Fibroblast of skin of right biceps (primary cell): ENCODE results near the gene NELFE.

Experiments
- DNase-seq: peaks from one replicate; pipeline ENCODE4 v3.0.0-alpha.2; 2013

Gene NELFE

DNA sequence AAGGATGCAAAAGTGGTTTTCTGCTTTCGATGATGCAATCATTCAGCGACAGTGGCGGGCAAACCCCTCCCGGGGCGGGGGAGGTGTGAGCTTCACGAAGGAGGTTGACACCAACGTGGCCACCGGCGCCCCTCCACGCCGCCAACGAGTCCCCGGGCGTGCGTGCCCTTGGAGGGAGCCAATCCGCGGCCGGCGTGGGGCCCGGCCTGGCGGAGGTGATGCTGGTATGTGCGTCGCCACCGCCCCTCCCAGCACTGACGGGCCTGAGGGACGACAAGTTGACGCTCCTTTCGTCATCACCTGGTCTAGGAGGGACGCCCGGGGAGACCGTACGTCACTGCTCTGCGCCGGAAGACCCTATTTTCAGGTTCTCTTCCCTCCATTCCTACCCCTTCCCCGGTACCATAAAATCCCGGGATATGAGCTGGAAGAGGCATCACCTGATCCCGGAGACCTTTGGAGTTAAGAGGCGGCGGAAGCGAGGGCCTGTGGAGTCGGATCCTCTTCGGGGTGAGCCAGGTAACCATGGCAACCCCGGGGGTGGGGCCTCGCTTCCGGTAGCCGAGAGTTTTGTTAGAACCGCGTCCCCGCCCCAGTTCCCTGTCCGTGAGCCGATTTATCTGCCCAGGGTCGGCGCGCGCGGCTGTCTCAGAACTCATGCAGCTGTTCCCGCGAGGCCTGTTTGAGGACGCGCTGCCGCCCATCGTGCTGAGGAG is 13.4 kb upstream of the NELFE start, which contains the start of gene DXO:
Gene DXO, minus strand, starts transcription at position 146 of the 716 bp plus-strand sequence. CDS start 463 bp downstream, outside the sequence.
- peak; percentile 99 for DNase-seq

DNA sequence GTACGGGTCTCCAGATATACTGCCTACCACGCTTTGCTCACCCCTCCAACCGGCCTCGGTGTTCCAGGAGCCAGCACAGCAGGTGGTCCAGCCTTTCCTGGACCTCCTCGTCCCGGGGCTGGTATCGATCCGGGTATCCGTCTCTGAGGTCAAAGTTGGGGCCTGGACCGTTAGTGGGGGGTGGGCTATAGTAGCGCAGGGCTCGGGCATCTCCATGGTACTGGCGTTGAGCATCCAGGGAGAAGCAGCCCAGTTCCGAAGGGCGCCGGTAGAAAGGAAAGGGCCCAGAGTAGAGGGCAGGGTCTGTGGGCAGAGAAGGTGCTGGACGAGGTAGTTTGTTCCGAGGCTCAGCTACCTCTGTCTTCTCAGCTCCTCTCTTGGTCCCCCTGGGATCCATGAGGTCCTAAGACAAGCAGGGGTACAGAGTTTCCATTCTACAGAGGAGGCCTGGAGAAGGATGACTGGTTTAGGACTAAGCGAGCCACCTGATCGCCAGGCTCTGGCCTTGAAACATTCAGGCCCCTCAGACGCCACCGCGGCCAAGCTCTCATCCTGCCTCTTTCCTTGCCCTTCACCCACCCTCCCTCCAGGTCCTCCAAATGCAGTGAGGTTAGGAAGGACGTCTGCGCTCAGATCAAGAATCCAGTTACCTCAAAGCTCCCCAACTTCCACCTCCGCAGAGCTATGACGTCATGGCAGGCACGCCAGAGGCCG is 12.7 kb upstream of the NELFE start:
- no peak for DNase-seq

DNA sequence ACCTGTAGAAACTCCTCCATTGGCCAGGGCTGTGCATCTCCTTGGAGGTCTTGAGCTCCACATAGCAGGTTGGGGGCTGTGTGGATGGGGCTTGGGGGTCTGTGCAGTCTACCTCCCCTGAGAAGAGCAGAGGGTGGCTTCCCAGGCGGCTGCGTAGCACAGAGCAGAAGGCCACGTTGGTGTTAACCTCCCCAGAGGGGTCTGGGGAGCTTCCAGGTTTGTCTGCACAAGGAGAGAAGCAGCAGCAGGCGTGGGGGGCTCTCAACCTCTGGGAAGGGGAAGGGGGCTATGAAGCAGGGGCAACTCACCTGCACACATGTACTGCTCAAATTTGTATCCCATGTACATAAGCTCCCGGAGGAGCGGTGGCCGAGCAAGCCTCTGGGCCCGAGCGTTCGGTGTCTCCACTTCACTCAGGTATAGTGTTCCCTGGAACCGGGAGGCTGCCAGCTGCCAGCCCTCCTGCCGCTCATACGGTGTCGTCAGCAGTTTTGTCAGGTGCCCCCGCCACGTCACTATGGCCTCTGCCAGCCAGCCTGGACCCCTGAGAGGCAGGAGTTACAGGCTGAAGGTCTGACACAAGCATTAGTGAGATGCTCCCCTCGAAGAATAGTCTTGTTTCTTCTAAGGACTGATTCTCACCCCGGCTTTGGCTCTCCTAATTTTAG is 12.0 kb upstream of the NELFE start:
- DNase-seq, result no peak

DNA sequence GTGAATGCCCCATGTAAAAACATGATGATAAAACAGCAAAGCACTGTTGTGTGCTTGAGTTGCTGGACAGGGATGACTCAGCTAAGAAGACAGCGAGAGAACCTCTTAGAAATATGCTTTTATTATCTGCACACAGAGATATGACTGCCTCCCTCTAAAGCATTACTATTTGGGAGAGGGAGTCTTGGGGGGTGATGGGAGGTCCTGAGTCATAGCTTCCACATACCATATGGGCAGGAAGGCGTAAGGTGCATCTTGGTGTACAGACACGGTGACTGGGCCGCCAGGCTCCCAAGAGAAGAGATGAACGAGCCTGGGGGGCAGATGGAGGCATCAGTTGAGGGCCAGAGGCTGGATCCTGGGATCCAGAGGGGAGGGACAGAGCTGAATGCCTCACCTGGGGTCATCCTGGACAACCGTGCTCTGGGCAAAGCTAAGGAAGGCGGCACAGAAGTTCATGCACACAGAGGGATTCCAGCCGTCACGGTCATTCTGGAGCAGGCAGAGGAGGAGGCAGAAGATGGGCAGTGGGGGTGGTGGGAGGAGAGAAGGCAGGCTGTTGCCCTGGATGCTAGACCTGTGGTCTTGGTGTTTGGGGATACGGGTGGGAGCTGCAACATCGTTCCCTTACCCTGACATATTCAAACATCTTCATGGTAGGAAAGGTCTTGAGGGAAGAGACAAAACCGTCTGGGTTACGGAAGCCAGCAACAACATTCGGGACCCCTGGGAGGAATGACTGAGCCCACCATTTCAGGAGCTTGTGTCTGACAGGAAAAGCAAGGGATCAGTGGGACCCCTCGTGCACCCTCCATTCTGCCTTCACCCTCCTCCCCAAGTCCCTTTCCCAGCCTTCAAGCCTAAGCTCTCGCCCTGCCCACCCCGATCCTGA is 11.2 kb upstream of the NELFE start:
- DNase-seq, result peak; percentile 49

DNA sequence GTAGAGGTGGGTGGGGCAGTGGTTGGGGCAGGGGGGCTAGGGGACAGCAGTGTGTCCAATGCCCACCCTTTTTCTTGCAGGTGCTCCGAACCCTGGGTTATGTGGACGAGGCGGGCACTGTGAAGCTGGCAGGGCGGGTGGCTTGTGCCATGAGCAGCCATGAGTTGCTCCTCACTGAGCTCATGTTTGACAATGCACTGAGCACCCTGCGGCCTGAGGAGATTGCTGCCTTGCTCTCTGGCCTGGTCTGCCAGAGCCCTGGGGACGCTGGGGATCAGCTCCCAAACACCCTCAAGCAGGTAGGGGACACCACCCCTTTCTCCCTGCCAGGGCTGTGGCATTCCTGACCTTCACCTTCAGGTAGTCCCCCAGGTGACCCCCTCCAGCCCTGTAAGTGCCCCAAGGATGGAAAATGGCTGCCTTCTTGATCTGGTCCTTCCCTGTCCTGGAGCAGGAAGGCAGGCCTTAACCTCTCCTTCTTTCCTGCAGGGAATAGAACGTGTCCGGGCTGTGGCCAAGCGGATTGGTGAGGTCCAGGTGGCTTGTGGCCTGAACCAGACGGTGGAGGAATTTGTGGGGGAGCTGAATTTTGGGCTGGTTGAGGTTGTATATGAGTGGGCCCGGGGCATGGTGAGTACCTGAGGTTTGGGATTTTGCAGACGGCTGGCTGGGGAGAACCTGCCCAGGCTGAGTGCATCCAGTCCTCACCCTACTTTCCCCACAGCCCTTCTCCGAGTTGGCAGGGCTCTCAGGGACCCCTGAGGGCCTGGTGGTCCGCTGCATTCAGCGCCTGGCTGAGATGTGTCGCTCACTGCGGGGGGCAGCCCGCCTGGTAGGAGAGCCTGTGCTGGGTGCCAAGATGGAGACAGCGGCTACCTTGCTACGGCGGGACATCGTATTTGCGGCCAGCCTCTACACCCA is 10.3 kb upstream of the NELFE start:
- no peak for DNase-seq

DNA sequence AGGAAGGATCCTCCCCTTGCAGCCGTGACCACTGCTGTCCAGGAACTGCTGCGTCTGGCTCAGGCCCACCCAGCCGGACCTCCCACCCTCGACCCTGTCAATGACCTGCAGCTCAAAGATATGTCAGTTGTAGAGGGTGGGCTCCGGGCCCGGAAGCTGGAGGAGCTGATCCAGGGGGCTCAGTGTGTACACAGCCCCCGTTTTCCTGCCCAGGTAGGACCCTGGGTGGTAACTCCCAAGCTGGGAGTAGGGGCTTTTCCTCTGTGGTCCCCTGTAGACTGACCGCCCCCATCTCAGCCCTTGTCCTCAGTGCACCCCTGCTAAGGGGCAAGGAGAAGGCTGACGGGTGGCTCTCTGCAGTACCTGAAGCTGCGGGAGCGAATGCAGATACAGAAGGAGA is 9.6 kb upstream of the NELFE start:
- no peak for DNase-seq

DNA sequence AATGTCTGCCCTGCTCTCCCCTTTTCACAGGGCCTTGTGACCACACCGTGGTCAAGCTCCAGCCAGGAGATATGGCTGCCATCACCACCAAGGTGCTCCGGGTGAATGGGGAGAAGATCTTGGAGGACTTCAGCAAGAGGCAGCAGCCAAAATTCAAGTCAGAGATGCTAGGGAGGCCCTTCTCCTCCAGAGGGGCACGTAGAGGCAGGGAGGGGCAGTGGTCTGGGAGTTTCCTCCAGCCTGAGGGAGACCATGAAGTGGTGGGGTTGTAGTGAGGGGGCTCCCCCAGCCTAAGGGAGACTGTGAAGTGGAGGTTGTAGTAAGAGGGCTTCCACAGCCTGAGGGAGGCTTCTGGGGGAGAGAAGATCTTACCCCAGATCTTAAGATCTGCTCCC is 9.2 kb upstream of the NELFE start:
- no peak for DNase-seq

DNA sequence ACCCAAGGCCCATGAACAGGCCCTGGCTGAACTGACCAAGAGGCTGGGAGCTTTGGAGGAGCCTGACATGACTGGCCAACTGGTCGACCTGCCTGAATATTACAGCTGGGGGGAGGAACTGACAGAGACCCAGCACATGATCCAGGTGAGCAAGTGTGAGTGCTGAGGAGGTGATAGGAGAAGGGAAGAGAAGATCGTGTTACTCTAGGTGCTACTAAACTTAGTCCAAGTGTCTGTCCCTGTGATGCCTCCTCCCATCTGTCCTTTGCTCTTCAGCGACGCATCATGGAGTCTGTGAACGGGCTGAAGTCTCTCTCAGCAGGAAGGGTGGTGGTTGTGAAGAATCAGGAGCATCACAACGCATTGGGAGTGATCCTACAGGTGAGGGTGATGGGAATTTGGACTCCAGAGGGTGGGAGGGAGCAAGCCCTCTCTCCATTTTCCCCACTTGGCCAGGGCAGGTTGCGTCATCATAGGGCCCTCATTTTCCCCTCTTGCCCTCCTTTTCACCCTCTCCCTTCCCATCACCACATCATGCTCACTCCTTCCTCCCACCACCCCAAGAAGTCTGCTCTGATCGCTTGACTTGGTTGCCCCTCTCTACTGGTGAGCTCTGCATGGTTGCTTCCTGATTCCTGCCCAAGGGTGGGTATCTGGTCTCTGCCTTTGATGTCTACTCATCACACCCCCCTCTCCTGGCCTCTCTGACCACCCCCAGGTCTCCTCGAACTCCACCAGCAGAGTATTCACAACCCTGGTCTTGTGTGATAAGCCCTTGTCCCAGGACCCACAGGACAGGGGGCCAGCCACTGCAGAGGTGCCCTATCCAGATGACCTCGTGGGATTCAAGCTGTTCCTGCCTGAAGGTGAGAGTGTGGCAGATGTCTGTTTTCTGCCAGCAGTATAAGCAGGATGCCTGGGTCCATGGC is 8.5 kb upstream of the NELFE start:
- no peak for DNase-seq

DNA sequence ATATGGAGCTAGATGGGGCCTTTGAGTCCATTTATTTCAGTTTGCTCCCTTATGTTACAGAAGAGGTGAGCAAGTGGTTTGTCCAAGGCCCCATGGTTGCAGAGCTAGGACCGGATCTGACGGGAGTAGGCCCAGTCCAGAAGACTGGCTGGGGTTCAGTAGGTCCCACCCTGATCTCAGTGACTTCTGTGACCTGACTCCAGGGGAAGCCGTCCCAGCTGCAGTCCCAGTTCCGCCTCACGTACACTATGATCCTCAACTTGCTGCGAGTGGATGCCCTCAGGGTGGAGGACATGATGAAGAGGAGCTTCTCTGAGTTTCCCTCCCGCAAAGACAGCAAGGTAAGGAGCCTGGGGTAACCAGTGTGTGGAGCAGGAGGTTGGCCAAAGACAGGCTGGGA is 7.7 kb upstream of the NELFE start:
- DNase-seq, result no peak

DNA sequence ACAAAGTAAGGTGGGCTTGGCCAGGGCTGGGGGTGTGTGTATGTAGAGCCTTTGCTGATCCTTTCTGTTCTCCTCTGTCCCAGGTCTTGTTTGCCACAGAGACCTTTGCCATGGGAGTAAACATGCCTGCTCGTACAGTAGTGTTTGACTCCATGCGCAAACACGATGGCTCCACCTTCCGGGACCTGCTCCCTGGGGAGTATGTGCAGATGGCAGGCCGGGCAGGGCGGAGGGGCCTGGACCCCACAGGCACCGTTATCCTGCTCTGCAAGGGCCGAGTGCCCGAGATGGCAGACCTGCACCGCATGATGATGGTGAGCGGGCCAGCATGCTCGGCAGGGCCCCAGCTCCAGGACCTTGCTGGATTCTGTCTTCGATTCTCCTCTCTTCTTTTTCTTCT is 6.9 kb upstream of the NELFE start:
- DNase-seq, result no peak

DNA sequence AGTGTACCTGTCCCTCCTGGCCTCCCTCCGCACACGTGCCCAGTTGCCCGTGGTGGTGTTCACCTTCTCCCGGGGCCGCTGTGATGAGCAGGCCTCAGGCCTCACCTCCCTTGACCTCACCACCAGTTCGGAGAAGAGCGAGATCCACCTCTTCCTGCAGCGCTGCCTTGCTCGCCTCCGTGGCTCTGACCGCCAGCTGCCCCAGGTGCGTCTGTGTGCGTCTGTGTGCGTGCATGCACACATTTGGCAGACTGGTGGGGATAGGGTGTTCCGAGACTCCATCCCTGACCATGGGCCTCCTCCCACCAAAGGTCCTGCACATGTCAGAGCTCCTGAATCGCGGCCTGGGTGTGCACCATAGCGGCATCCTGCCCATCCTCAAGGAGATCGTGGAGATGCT is 5.2 kb upstream of the NELFE start:
- no peak for DNase-seq

DNA sequence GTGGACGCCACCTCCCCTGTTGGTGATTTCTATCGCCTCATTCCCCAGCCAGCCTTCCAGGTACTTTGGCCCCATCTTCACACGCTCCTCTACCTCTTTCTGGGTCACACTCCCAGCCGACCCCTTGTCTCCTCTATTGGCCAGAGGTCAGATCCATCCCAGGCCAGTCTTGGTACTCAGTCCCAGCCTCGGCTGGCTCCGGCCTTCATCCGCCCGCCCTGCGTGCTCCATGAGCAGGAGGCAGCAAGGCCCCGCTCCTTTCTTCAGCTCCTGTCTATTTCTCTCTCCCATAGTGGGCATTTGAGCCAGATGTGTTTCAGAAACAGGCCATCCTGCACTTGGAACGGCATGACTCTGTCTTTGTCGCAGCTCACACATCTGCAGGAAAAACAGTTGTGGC is 2.8 kb upstream of the NELFE start:
- DNase-seq, result no peak

DNA sequence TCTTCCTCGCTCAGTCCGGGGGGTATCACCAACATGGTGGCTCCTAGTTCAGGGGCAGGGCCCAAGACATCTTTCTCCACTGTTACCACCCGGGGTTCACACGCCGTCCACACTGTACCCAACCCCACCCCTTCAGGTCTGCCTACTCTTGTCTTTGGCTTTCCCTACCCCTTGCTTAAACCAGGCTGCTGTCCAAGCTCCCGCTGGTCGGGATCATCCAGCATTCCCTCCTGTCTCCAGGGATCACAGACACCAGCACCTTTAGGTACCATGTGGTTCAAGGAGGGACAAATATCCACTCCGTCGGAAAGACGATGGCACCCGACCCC is 395 bp downstream of the NELFE start:
- no peak for DNase-seq

DNA sequence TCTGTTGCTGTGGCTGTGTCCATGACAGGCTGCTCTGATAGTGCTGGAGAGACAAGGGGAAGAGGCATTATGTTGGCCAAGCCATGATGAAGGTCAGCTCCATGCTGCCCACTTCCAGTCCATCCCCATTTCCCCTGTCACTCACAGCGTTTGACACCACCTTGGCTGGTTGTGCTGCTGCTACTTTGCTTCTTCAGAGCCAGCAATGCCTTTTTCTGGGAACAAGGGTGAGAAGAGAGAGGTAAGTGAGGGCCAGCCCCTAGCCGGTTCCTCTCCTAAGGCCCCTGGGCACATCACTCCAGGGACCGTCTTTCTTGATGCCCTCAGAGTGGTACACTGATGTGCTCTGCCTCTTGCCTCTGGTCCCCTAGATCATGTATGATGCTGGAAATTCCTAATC is 2.0 kb downstream of the NELFE start:
- DNase-seq, result no peak

DNA sequence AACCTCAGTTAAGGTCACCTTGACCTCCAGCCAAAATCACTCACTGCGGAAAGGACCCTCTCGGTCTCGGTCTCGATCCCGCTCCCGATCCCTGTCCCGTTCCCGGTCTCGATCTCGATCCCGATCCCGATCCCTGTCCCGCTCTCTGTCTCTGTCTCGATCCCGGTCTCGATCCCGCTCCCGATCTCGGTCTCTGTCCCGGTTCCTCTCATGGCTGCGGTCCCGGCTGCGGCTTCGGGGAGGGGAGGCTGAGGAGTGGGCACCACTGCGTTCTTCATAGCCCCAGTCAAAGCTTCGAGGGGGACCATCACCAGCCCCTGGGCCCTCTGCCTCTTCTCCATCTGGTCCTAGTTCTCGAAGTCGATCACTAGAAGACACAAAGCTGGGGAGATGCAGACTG is 4.3 kb downstream of the NELFE start:
- no peak for DNase-seq

DNA sequence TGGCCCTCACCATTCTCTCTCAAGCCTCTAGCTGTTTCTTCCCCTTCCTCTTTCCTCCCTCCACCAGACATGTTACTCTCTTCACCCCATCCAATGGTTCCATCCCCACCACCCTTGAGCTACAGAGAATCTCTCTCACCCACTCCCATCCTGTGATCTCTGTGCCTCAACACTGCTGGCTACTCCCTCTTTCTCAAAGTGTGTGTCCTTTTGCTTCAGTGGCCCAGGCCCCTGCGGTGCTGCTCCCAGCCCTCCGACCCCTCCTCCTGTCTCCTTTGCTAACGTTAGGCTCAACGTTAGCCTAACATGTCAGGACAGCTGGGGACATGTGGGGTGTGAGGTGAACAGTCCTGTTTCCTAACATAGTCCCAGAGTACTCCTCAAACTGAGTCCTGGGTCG is 5.9 kb downstream of the NELFE start:
- no peak for DNase-seq

DNA sequence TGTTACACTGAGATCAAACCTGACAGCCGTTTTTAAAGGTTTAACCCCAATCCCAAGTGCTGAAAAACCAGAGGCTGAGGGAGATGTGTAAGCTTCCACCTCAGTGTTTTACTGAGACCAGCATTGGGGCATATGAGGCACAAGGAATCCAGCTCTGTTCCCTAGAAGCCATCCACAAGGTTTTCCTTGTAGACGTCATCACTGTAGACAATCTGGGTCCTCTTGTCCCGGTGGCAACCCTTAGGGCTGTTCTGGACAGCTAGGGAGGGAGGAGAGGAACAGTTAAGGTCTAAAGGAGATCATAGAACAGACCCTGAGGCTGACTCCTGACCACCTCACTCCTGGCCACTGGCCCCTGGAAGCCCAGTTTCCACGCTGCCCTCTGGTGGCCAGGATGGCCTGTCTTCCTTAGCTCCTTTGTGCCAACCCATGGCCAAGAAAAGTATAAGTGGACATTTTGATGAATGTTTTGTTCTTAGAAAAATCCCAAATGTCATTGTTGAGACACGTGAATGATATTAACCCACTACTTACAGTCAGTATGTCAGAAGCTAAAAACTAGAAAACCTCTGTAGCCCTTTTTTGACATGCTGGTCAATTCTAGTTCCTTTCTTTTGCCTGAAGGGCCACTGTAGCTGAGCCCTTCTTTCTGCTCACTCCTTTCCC is 6.5 kb downstream of the NELFE start:
- peak; percentile 55 for DNase-seq

DNA sequence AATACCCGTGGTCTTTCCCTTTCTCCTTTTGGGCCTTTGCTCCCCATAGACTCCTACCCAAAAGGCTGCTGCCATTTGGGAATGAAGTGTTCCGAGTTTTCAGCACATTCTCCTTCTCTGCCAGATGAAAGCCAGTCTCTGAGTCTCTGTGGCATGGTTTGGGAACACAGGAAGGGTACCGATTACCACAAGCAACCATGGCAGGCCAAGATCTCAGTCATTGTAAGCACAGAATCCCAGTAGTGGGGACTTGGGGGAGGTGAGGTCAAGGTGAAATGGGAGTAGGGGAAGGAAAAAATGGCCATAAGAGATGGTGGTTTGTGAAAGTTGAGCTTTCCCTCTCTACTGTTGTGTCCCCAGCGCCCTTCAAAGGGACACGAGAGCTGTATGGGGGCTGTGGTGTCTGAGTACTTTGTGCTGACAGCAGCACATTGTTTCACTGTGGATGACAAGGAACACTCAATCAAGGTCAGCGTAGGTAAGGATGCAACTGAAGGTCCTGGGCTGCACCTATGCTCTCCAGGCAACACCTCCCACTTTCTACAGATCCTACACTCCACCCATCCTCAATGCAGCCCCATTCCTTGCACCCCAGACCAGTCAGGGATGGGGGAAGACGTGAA is 8.7 kb downstream of the NELFE start:
- no peak for DNase-seq

DNA sequence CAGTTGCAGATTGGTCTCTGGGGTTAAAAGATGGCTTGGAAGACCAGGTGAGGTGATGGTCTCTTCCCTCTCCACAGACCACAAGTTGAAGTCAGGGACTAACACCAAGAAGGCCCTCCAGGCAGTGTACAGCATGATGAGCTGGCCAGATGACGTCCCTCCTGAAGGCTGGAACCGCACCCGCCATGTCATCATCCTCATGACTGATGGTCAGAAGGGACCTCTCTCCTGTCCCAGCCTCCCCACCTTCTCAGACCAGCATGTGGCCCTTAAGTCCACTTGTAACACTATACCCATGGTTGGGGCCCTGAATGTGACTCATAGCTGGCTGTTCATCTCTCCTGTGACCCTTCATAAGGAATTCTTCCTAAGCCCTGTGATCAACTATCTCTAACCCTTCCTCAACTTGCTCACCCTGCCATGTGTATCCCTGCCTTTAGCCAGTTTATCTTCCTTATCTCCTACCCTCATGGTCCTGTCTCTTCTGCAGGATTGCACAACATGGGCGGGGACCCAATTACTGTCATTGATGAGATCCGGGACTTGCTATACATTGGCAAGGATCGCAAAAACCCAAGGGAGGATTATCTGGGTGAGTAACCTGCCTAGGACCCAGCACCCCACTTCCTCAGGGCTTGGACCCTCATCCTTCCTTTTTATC is 9.9 kb downstream of the NELFE start:
- DNase-seq, result peak; percentile 18
